CD14-positive monocyte (primary cell): ENCODE data around the gene SDF4. TPM values are rescaled to one million over a fixed set of nuclear protein-coding genes. Genes with fewer than 3 reads are reported as not detected.

Experiments
- DNase-seq, 3 donors: peaks; one replicate each; pipeline ENCODE4 v3.0.0-alpha.2; 2011 to 2022
- H2AFZ ChIP-seq: 2 replicates; pipeline ENCODE4 v1.6.0; 2012; ENCODE audit warnings: mild to moderate bottlenecking, low read depth, low read length, inconsistent platforms; ENCODE audit not compliant: insufficient read depth, poor library complexity, severe bottlenecking
- H3K27ac ChIP-seq, 2 donors: 1 replicate in 1 of 2; 2 replicates in 1 of 2; pipeline ENCODE4 v1.5.1; 2012 to 2013; ENCODE audit warnings: low read length in 2 of 2, control low read depth in 1 of 2, inconsistent platforms in 1 of 2, low read depth in 1 of 2, mild to moderate bottlenecking in 1 of 2
- H3K27me3 ChIP-seq, 2 donors: one replicate each; pipeline versions ENCODE4 v1.6.0 to v1.6.1; 2011 to 2013; ENCODE audit warnings: low read length in 2 of 2; ENCODE audit not compliant: control insufficient read depth in 2 of 2, insufficient read depth in 2 of 2
- H3K36me3 ChIP-seq, 2 donors: replicated peaks in 1 of 2; 1 replicate in 1 of 2; 2 replicates in 1 of 2; pipeline versions ENCODE4 v1.5.1 to v1.6.1; 2012 to 2013; ENCODE audit warnings: low read length in 2 of 2, control low read depth in 1 of 2, inconsistent platforms in 1 of 2, mild to moderate bottlenecking in 1 of 2; ENCODE audit not compliant: insufficient read depth in 2 of 2, control insufficient read depth in 1 of 2
- H3K4me1 ChIP-seq, 2 donors: 1 replicate in 1 of 2; 2 replicates in 1 of 2; pipeline versions ENCODE4 v1.5.1 to v1.6.1; 2012 to 2013; ENCODE audit warnings: low read length in 2 of 2, control low read depth in 1 of 2, inconsistent platforms in 1 of 2, mild to moderate bottlenecking in 1 of 2, moderate library complexity in 1 of 2; ENCODE audit not compliant: insufficient read depth in 2 of 2, control insufficient read depth in 1 of 2
- H3K4me2 ChIP-seq: replicated peaks from 2 replicates; pipeline ENCODE3; 2012; ENCODE audit warnings: low read length, moderate library complexity, mild to moderate bottlenecking; ENCODE audit not compliant: poor library complexity, severe bottlenecking; ENCODE audit errors: extremely low read depth
- H3K4me3 ChIP-seq, 3 experiments: fragments of 200-600 bp in 1 of 3; sonication (generic) in 1 of 3; replicated peaks in 1 of 3; 1 replicate in 2 of 3; 2 replicates in 1 of 3; pipeline ENCODE4 v1.5.1; 2011 to 2013; ENCODE audit warnings: low read length in 3 of 3, mild to moderate bottlenecking in 3 of 3, control low read depth in 2 of 3, low read depth in 2 of 3, inconsistent platforms in 1 of 3, moderate library complexity in 1 of 3
- H3K79me2 ChIP-seq: 2 replicates; pipeline ENCODE4 v1.6.0; 2012; ENCODE audit warnings: mild to moderate bottlenecking, control low read depth, inconsistent platforms, low read length, moderate library complexity; ENCODE audit not compliant: insufficient read depth
- H3K9ac ChIP-seq: 2 replicates; pipeline ENCODE4 v1.6.0; 2017; ENCODE audit warnings: low read length, mild to moderate bottlenecking; ENCODE audit not compliant: insufficient read depth, poor library complexity, severe bottlenecking
- H3K9me3 ChIP-seq, 2 donors: replicated peaks in 1 of 2; 1 replicate in 1 of 2; 2 replicates in 1 of 2; pipeline versions ENCODE4 v1.5.1 to v1.6.1; 2012 to 2013; ENCODE audit warnings: low read length in 2 of 2, control low read depth in 1 of 2; ENCODE audit not compliant: control insufficient read depth in 1 of 2, insufficient read depth in 1 of 2
- H4K20me1 ChIP-seq: 2 replicates; pipeline ENCODE4 v1.6.0; 2012; ENCODE audit warnings: mild to moderate bottlenecking, low read length, control low read depth, moderate library complexity; ENCODE audit not compliant: insufficient read depth
- H3K27ac Mint-ChIP-seq, 7 donors: one replicate each; pipeline ENCODE4 v1.8.0; 2020; ENCODE audit warnings: mild to moderate bottlenecking in 7 of 7, mixed read lengths in 7 of 7, moderate library complexity in 6 of 7, inconsistent platforms in 2 of 7
- H3K27me3 Mint-ChIP-seq, 3 donors: one replicate each; pipeline ENCODE4 v1.8.0; 2021 to 2022; ENCODE audit warnings: low read depth in 3 of 3, mild to moderate bottlenecking in 3 of 3, mixed read lengths in 3 of 3, moderate library complexity in 3 of 3, inconsistent platforms in 1 of 3
- H3K36me3 Mint-ChIP-seq, 2 donors: one replicate each; pipeline ENCODE4 v1.8.0; 2020; ENCODE audit warnings: mixed read lengths in 2 of 2, inconsistent platforms in 1 of 2, mild to moderate bottlenecking in 1 of 2
- H3K4me1 Mint-ChIP-seq: one replicate; pipeline ENCODE4 v1.8.0; 2020; ENCODE audit warnings: mild to moderate bottlenecking, mixed read lengths
- H3K4me3 Mint-ChIP-seq, 2 donors: one replicate each; pipeline ENCODE4 v1.8.0; 2020; ENCODE audit warnings: mild to moderate bottlenecking in 2 of 2, mixed read lengths in 2 of 2, moderate library complexity in 1 of 2
- H3K9me3 Mint-ChIP-seq, 7 donors: one replicate each; pipeline ENCODE4 v1.8.0; 2020 to 2022; ENCODE audit warnings: mixed read lengths in 7 of 7, mild to moderate bottlenecking in 6 of 7, moderate library complexity in 6 of 7, inconsistent platforms in 2 of 7
- CTCF ChIP-seq: fragments of 200-600 bp; IDR thresholded peaks from one replicate; pipeline ENCODE4 v1.8.0; 2022; ENCODE audit warnings: antibody characterized with exemption, mild to moderate bottlenecking
- WGBS: methylation state at CpG from one replicate; pipeline ENCODE4 v1.1.5; 2013; ENCODE audit warnings: missing lambda C conversion rate; ENCODE audit not compliant: insufficient coverage; 5-methylcytosine and 5-hydroxymethylcytosine counted together
- intact Hi-C, 2 donors: fragments of 100-400 bp; cut with micrococcal nuclease; formaldehyde crosslinking; loops; one replicate each; pipeline versions ENCODE4 v1.15.0 to v1.15.1; 2023
- polyA plus RNA-seq, 3 donors: library from polyadenylated mRNA; depleted of rRNA in 1 of 3; unstranded in 2 of 3; stranded (reverse) in 1 of 3; fragments of 300-500 nt in 2 of 3; fragments of >200 nt in 1 of 3; fragmentation: Illumina TruSeq in 2 of 3; gene quantifications; 1 replicate in 2 of 3; 2 replicates in 1 of 3; pipeline ENCODE4 v1.2.3, GENCODE V29; 2012 to 2021

The SDF4 gene
- polyA plus RNA-seq, 3 donors, result 81.7 to 98.9 (median 89.0) TPM

- Histone ChIP-seq H3K27me3 (peaks cover 0 to 9% of the 10 kb centered on the region in 2 donors), H3K27ac (no peak overlapping the region), H2AFZ (no peak overlapping the region), H3K36me3 (no peaks in the 10 kb centered on the region), H4K20me1 (no peaks in the 10 kb centered on the region), H3K9me3 (peaks cover 0 to 10% of the 10 kb centered on the region in 2 donors), H3K4me2 (no peak overlapping the region), H3K9ac (no peak overlapping the region), H3K4me3 (no peak overlapping the region), H3K79me2 (no peaks in the 10 kb centered on the region), H3K4me1 (no peaks in the 10 kb centered on the region)
- DNase-seq, result no peak
- no peaks in the 10 kb centered on the region for H3K36me3 Mint-ChIP-seq
- 95% methylated on average over 45 of the region's 48 CpGs for WGBS
- H3K4me3 Mint-ChIP-seq, result no peak overlapping the region
- H3K4me1 Mint-ChIP-seq, result no peaks in the 10 kb centered on the region
- H3K27me3 Mint-ChIP-seq, result peaks cover 14 to 34% (median 20%) of the 10 kb centered on the region in 3 donors
- intact Hi-C loops, result no loop called here
- no peak for TF ChIP-seq CTCF
- peak overlapping the region in 2 of 7 donors; percentile 12 to 45 for H3K27ac Mint-ChIP-seq
- peaks cover 12 to 26% (median 22%) of the 10 kb centered on the region in 7 donors for H3K9me3 Mint-ChIP-seq
These were observed 34.0 kb downstream of the SDF4 start for GRCh38 chr1:1197551-1198422.

GRCh38 chr1:1197188-1197500 lies 34.7 kb downstream of the SDF4 start:
- intact Hi-C loops, result no loop called here
- TF ChIP-seq CTCF, result no peak
- Histone ChIP-seq H2AFZ (no peak overlapping the region), H3K27ac (no peak overlapping the region), H3K9me3 (peaks cover 0 to 10% of the 10 kb centered on the region in 2 donors), H3K4me1 (no peaks in the 10 kb centered on the region), H3K4me3 (no peak overlapping the region), H3K9ac (no peak overlapping the region), H3K4me2 (no peak overlapping the region), H3K36me3 (no peaks in the 10 kb centered on the region), H3K27me3 (peaks cover 0 to 9% of the 10 kb centered on the region in 2 donors), H4K20me1 (no peaks in the 10 kb centered on the region), H3K79me2 (no peaks in the 10 kb centered on the region)
- DNase-seq, result no peak
- H3K9me3 Mint-ChIP-seq, result peaks cover 12 to 26% (median 22%) of the 10 kb centered on the region in 7 donors
- H3K27me3 Mint-ChIP-seq, result peaks cover 14 to 32% (median 20%) of the 10 kb centered on the region in 3 donors
- no peak overlapping the region for H3K27ac Mint-ChIP-seq
- H3K36me3 Mint-ChIP-seq, result no peaks in the 10 kb centered on the region
- H3K4me3 Mint-ChIP-seq, result no peak overlapping the region
- no peaks in the 10 kb centered on the region for H3K4me1 Mint-ChIP-seq
- WGBS, result 100% methylated on average over 3 of the region's 8 CpGs
